A172 (cell line): ENCODE results near the gene WDR72. TPM values are rescaled to one million over a fixed set of nuclear protein-coding genes. Genes with fewer than 3 reads are reported as not detected.
"Not testable (repeated sequence)": the region's sequence is repeated elsewhere in the genome, so short reads cannot be mapped to it uniquely, and the experiment has no call there.

Experiments used
- DNase-seq: peaks from one replicate; pipeline ENCODE4 v3.0.0-alpha.2; 2015; ENCODE audit warnings: low spot score
- total RNA-seq: library from RNA; depleted of rRNA; stranded (reverse); fragments of >200 nt; shearing (Covaris generic); gene quantifications from 2 replicates; pipeline ENCODE4 v1.2.3, GENCODE V29; 2014

The WDR72 gene
- total RNA-seq, 1 experiment from 2014 or later: not detected

DNA sequence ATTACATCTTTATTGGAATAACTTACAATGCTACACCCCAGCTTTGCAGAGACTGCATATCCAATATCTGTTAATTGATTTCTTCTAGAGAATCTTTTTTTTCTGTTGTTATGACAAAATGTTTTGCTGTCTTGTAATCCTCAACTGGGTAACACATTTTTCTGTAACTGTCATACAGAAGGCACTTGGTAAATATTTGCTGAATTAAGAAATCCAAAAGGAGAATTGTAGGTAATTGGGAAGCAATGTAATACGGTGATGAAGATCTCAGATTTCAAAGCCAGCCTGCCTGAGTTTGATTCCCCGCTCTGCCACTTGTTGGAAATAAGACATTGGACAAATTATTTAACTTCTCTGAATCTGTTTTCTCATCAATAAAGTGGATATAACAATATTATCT, 169.1 kb downstream of the WDR72 start:
- DNase-seq: no peak

- DNase-seq: no peak
These were observed 169.9 kb downstream of the WDR72 start for GRCh38 chr15:53589520-53590057.

DNA sequence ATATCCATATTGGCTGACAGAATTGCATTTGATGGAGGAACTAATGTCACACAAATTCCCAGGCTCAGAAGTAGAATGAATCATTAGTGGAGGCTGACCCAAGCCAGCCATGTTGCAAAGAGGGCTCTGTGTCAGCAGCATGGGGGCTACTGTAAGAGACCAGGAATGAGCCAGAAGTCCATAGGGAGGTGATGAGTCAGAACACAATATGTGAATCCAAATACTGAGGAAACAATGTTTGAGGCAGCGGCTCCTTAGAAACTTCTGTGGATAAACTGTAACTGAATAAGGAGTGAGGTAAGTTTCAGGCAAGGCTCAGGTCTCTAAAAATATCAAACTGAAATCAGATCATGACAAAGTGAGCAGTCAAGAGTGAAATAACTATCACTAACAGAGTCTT, 170.7 kb downstream of the WDR72 start:
- no peak for DNase-seq

- no peak for DNase-seq
These were observed 172.7 kb downstream of the WDR72 start for GRCh38 chr15:53586799-53587198.

- DNase-seq: no peak
These were observed 177.9 kb downstream of the WDR72 start for GRCh38 chr15:53581513-53581912.

DNA sequence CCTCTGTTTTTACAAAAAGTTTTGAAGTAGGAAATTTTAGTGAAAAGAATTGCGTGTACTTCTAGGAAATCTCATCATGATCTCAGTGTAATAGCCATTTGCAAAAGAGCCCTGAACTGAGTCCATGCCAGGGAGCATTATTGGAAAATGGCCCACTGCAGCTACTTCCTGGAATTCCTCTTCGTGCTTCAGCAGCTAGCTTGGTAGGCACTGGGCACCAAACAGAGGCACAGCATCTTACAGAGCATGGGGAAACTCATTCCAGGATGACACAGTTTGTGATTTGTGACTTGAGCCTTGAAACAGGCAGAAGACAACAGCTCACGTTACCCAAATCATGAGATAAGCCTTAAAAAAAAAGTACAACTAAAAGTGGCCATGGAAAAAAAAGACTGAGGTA, 179.1 kb downstream of the WDR72 start:
- no peak for DNase-seq

DNA sequence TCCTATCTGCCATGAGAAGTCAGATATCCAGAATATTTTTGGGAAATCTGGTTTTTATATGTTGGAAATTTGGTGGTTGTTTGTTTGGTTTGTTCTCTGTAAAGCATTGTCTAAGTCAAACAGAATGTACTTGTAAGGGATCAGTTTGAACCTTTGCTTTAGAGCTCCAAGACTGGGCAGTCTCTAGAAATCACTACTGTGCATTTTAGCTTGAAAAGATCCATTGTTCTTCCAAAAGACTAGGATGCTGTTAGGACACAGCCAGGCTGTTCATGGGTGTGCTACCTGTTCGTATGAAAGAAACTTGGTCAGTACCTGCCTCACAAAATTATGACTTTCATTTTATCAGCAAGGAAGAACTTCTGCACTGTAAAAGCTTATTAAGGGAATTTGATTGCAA, 182.6 kb downstream of the WDR72 start:
- no peak for DNase-seq

- DNase-seq: no peak
These were observed 186.4 kb downstream of the WDR72 start for GRCh38 chr15:53573091-53573490.

GRCh38 chr15:53569751-53570480, 189.5 kb downstream of the WDR72 start:
- no peak for DNase-seq

DNA sequence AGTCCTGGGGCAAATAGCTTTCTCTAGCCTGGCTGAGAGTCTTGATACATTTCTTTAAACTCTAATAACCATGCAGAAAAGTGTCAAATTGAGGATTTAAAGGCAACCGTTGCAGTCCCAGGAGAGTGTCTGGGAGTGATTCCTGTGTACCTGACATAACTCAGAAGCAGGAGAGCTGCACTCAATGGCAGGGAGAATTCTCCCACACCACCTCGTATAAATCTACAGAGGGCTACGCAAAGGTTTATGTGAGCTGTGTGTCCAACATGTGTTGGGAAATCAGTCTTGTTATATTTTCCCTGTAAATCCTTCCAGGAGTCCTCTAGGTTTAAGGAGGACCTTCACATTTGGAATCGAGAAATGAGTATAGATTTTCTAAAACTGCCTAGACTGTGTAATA, 192.6 kb downstream of the WDR72 start:
- DNase-seq: no peak

GRCh38 chr15:53565721-53566120, 193.7 kb downstream of the WDR72 start:
- DNase-seq: no peak

DNA sequence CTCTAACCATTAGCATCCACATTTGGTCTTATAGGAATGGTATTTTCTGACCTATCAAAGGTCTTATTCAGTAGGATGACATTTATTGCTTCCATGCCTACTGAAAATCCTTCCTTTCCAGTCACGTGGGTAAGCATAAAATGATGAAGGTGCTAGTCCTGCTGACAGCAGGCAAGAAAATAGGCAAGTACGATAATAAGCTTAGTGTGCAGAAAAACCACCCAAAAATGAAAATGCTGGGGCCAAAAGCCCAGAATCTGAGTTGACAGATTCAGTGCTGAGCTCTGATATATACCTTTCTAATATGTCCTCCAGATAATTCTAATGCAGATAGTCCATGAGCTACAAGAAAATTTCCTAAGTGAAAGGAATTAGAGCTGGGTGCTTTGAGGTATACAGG, 194.8 kb downstream of the WDR72 start:
- no peak for DNase-seq

GRCh38 chr15:53563627-53564026, 195.8 kb downstream of the WDR72 start:
- DNase-seq: no peak

DNA sequence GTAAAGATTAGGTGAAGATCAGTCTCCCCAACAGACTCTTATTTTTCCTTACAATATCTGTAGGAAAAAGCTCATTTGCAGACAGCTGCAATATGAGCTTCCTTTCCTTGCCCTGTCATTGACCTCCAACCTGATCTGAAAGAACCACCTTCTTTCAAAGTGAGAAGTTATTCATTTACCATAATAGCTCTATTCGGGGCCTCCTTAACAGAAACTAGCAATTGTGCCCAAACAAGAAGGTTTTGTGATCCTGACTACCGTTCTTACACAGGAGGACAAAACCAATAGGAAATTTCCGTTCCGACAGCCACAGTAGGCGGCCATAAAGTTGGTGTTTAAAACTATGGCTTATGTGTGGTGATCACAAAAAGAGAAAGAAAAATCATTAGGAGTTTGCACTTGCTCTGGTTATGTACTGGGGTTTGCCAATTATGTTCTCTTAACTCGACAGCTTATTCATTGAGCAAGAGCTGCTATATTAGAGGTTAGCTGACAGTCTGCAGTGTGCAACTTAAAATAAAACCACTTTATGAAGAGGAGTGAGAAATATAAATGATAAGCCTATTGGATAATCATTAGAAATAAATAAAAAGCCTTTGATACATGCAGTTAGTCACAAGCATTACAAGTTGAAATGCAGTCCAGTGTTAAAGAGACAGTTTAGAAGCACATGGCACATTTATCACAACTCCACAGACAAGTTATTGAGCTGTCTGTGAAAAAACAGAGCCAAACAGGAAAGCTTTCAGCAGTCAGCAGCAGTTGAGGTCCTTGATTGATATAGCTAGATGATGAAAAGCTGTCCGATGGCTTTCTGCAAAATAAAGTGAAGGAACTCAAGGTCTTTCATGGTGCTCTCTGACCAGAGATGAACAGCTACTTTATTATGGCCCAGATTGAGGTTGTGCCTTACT, 199.8 kb downstream of the WDR72 start:
- DNase-seq: no peak

GRCh38 chr15:53558384-53558783, 201.1 kb downstream of the WDR72 start:
- DNase-seq: no peak

- DNase-seq: no peak
These were observed 204.2 kb downstream of the WDR72 start for GRCh38 chr15:53555226-53555625.

- no peak for DNase-seq
These were observed 209.7 kb downstream of the WDR72 start for GRCh38 chr15:53549697-53550305.

DNA sequence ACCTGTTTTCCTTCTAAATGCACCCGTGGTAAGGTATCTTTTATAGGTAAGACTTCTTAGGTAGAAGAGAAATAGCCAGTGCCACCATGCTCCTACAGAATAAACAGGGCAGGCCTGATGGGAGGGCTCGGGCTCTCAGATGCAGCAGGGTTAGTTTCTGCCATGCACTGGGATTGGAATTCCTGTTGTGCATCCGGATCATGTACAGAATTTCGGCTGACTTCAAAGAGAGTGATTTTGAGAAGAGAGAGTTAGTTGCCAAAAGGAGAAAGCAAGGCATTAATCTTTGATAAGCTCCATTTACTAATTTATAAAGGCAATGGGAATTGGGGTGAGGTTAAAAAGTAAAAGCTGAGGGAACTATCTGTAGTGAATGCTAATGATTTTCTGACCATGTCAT, 211.2 kb downstream of the WDR72 start:
- no peak for DNase-seq

- not testable (repeated sequence) for DNase-seq
These were observed 218.7 kb downstream of the WDR72 start for GRCh38 chr15:53540626-53541300.

DNA sequence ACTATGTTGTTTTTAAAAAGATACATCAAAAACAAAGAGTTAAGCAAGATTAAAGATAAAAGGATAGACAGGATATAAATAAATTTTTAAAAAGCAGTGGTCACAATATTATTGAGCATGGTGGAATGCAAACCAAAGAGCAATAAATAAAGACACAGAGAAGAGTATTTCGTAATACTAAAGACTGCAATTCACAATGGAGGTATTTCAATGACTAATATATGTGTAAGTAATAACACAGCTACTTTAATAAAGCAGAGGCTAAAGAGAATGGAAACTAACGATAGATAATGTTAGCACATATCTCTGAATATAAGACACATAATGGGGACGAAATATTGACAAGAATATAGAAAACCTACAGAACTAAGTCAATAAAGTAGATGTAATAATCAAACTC, 219.6 kb downstream of the WDR72 start:
- DNase-seq: no peak

- DNase-seq: no peak
These were observed 222.9 kb downstream of the WDR72 start for GRCh38 chr15:53536479-53537120.
